Heart right ventricle (tissue), 16 donors: Measurements from ENCODE around the gene CAVIN1. TPM values are rescaled to one million over a fixed set of nuclear protein-coding genes. Genes with fewer than 3 reads are reported as not detected.
"Not testable (repeated sequence)": the region's sequence is repeated elsewhere in the genome, so short reads cannot be mapped to it uniquely, and the experiment has no call there.

Experiments used
- ATAC-seq, 8 donors: fragments of 200-7000 bp; cut with Tn5 transposase; one replicate each; pipeline ENCODE4 v1.9.1; 2020; ENCODE audit warnings: mild to moderate bottlenecking in 8 of 8, moderate library complexity in 8 of 8, moderate number of reproducible peaks in 1 of 8
- DNase-seq, 2 donors: peaks; one replicate each; pipeline ENCODE4 v3.0.0-alpha.2; 2020
- H3K27ac ChIP-seq, 10 donors: fragments of 200-600 bp; sonication (generic) in 2 of 10; one replicate each; pipeline versions ENCODE4 v1.5.0 to v1.8.0; 2020 to 2022; ENCODE audit warnings: mild to moderate bottlenecking in 3 of 10
- H3K27me3 ChIP-seq, 7 donors: fragments of 200-600 bp; one replicate each; pipeline ENCODE4 v1.8.0; 2021 to 2022; ENCODE audit warnings: mild to moderate bottlenecking in 2 of 7
- H3K36me3 ChIP-seq, 9 donors: fragments of 200-600 bp; sonication (generic) in 1 of 9; one replicate each; pipeline versions ENCODE4 v1.5.0 to v1.8.0; 2020 to 2022; ENCODE audit warnings: mild to moderate bottlenecking in 2 of 9
- H3K4me1 ChIP-seq, 9 donors: fragments of 200-600 bp; sonication (generic) in 1 of 9; one replicate each; pipeline versions ENCODE4 v1.5.0 to v1.8.0; 2020 to 2022; ENCODE audit warnings: mild to moderate bottlenecking in 4 of 9
- H3K4me3 ChIP-seq, 10 donors: fragments of 200-600 bp; sonication (generic) in 2 of 10; one replicate each; pipeline versions ENCODE4 v1.5.0 to v1.8.0; 2020 to 2022; ENCODE audit warnings: mild to moderate bottlenecking in 7 of 10, moderate library complexity in 2 of 10
- H3K9me3 ChIP-seq, 11 donors: fragments of 200-600 bp in 10 of 11; sonication (generic) in 2 of 11; one replicate each; pipeline versions ENCODE4 v1.5.0 to v1.8.0; 2013 to 2022; ENCODE audit warnings: mild to moderate bottlenecking in 2 of 11, control low read depth in 1 of 11, moderate library complexity in 1 of 11
- WGBS, 2 donors: extraction: QIAGEN DNeasy Blood & Tissue Kit; methylation state at CpG; one replicate each; pipeline ENCODE4 v1.1.7; 2013; ENCODE audit warnings: inconsistent platforms in 1 of 2; 5-methylcytosine and 5-hydroxymethylcytosine counted together
- intact Hi-C, 10 donors: fragments of 100-400 bp; cut with DNase I; formaldehyde crosslinking; loops; one replicate each; pipeline versions ENCODE4 v1.11.1 to v1.14.2; 2022
- polyA plus RNA-seq, 2 donors: library from polyadenylated mRNA; stranded (reverse); fragments of 200-250 nt; gene quantifications; one replicate each; pipeline ENCODE4 v1.2.3, GENCODE V29; 2013
- total RNA-seq, 10 donors: library from RNA; stranded (reverse); fragmentation: NEBNext Ultra II Directional in 3 of 10; extraction: Animal tissue kit (Norgen Biotek cat#: 25700) in 3 of 10; gene quantifications; one replicate each; pipeline versions ENCODE4 v1.2.1 to v1.2.4, GENCODE V29; 2021 to 2023
- TF ChIP-seq, protein P1 (sequence below), 9 donors: fragments of 200-600 bp; sonication (generic) in 2 of 9; IDR thresholded peaks; one replicate each; pipeline versions ENCODE4 v1.5.0 to v1.8.0; 2021 to 2022; ENCODE audit warnings: antibody characterized with exemption in 9 of 9, mild to moderate bottlenecking in 5 of 9, moderate library complexity in 1 of 9
- donor health status: Arrhythmogenic right ventricular cardiomyopathy.
- donor health status: ischemic (EF 13 %, LVEDD 7.1; RV severe dilation, severe dysfunction).
- donor health status: healthy with polysubstance abuse.
- donor health status: DM: no; HTN: yes; CAD: no.
- donor health status: DM: no; HTN: no; CAD: no.
- donor health status: ischemic (EF 25% LVEDD 6.9; RV normal size, moderate dysfunction).
- donor health status: ischemic (EF 25% LVEDD 5.7; RV mildly dilated, moderate dysfunction).
- donor health status: healthy.
- donor health status: DM: yes; HTN: yes; CAD: no.
- donor health status: Ischemic cardiomyopathy.
- donor health status: ischemic (EF 35%, LVEDD 5.7; RV mildly dilated, moderate dysfunction).
- donor health status: nonischemic (EF 11% LVEDD 7.7; RV severe dilation, severe dysfunction).
- donor health status: DM: yes; HTN: yes; CAD: no.
- donor health status: PGD.
- donor health status: ischemic (EF 29% LVEDD 5.4; RV normal size, mild dysfunction).
- donor health status: nonischemic (EF 23%, LVEDD 6.1; RV moderate dilation, normal function).

Gene CAVIN1
- total and polyA plus RNA-seq, 12 donors = 131 to 300 (median 228) TPM

DNA sequence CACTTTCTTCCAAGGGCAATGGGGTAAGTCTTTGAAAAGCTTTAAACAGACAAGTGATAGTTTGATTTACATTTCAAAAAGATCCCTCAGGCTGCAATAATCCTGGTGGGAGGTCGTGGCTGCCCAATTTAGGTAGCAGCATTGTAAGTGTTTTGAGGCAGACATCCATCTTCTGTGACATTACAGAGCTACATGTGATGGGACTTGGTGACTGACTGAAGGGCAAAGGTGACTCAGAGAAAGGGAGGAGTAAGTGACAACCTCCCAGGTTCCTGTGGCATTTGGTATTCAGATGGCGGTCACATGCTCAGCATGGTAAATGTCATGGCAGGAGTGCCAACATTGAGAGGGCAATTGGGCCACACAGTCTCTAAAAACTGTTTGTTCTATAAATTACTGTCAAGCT, 61.3 kb downstream of the CAVIN1 start:
- Histone ChIP-seq H3K36me3 (peaks cover 0 to 25% (median 0%) of the 10 kb centered on the region in 9 donors), H3K4me1 (peaks cover 8 to 98% (median 88%) of the 10 kb centered on the region in 9 donors), H3K4me3 (no peak overlapping the region), H3K27me3 (no peaks in the 10 kb centered on the region), H3K27ac (peak overlapping the region in 6 of 10 donors; percentile 29 to 57 (median 42)), H3K9me3 (no peaks in the 10 kb centered on the region)
- peak in 6 of 8 donors; percentile 20 to 79 (median 40) for ATAC-seq
- intact Hi-C loops = no loop called here
- TF ChIP-seq, protein P1, sequence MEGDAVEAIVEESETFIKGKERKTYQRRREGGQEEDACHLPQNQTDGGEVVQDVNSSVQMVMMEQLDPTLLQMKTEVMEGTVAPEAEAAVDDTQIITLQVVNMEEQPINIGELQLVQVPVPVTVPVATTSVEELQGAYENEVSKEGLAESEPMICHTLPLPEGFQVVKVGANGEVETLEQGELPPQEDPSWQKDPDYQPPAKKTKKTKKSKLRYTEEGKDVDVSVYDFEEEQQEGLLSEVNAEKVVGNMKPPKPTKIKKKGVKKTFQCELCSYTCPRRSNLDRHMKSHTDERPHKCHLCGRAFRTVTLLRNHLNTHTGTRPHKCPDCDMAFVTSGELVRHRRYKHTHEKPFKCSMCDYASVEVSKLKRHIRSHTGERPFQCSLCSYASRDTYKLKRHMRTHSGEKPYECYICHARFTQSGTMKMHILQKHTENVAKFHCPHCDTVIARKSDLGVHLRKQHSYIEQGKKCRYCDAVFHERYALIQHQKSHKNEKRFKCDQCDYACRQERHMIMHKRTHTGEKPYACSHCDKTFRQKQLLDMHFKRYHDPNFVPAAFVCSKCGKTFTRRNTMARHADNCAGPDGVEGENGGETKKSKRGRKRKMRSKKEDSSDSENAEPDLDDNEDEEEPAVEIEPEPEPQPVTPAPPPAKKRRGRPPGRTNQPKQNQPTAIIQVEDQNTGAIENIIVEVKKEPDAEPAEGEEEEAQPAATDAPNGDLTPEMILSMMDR (IDR thresholded peaks at IDR 0.05) = no peak
- WGBS, 2 donors = 43 to 48% methylated on average over 2 of the region's 2 CpGs
- no peak for DNase-seq

DNA sequence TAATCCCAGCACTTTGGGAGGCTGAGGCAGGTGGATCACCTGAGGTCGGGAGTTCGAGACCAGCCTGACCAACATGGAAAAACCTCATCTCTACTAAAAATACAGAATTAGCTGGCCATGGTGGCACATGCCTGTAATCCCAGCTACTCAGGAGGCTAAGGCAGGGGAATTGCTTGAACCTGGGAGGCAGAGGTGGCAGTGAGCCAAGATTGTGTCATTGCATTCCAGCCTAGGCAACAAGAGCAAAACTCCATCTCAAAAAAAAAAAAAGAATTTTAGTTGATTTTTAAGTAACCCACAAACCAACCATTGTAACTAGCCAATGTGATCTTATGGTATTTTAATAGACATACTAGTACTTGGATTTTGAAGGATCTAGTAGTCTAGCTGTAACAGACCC, 62.7 kb downstream of the CAVIN1 start:
- DNase-seq = peak in 1 of 2 donors; percentile 27
- ATAC-seq, intact Hi-C loops, H3K4me3 ChIP-seq, H3K27ac ChIP-seq, H3K27me3 ChIP-seq, H3K9me3 ChIP-seq: not testable (repeated sequence)
- 82 to 91% methylated on average over 2 of the region's 2 CpGs for WGBS, 2 donors
- peaks cover 0 to 32% (median 0%) of the 10 kb centered on the region in 9 donors for H3K36me3 ChIP-seq
- peaks cover 8 to 98% (median 83%) of the 10 kb centered on the region in 9 donors for H3K4me1 ChIP-seq

DNA sequence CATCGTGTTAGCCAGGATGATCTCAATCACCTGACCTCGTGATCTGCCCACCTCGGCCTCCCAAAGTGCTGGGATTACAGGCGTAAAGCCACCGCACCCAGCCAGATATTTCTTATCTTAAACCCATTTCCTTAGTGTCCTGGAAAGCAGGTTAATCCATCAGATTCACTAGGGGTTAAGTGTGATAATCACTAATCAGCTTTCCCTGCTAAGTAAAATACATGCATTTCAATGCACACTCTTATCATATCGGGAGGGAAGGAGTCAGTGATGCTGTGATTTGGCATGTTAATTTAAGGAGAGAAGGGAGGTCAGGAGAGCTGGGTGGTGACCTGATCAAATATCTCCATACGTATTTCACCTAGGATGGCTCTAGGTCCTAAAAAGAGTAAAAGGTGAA, 63.9 kb downstream of the CAVIN1 start:
- WGBS, 2 donors = 71 to 79% methylated on average over 7 of the region's 7 CpGs
- intact Hi-C loops = no loop called here
- H3K4me1 ChIP-seq = peaks cover 8 to 97% (median 77%) of the 10 kb centered on the region in 9 donors

DNA sequence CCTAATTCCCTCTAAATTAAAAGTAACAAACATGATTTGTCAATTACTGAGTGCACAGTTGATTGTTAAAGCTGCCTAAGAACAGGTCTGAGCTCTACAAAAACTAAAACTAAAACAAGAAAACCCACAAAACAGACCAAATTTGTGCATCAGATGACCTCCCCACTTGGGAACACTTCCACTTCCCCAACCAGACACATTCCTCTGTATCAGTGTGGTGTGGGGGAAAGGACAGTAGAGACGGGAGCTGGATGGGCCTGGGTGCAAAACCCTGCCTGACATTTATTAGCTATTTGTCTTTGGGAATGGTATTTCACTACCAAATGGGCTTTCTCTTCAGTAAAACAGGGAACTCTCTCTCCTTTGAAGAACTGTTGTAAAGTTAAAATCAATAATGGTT, 64.6 kb downstream of the CAVIN1 start:
- Histone ChIP-seq H3K27me3 (no peaks in the 10 kb centered on the region), H3K4me1 (peaks cover 8 to 97% (median 77%) of the 10 kb centered on the region in 9 donors), H3K4me3 (no peak overlapping the region), H3K36me3 (peaks cover 0 to 32% (median 0%) of the 10 kb centered on the region in 9 donors), H3K9me3 (no peaks in the 10 kb centered on the region), H3K27ac (peak overlapping the region in 1 of 10 donors; percentile 11)
- intact Hi-C loops = no loop called here
- WGBS, 2 donors = 69 to 100% methylated on average over 1 of the region's 1 CpG
- ATAC-seq (no peak), DNase-seq (no peak)
- TF ChIP-seq, protein P1 (IDR thresholded peaks at IDR 0.05) = no peak

More for the DNA sequence above, 63.9 kb downstream of the CAVIN1 start:
- Histone ChIP-seq H3K36me3 (peaks cover 0 to 32% (median 0%) of the 10 kb centered on the region in 9 donors), H3K27me3 (no peaks in the 10 kb centered on the region), H3K9me3 (no peaks in the 10 kb centered on the region), H3K4me3 (no peak overlapping the region), H3K27ac (no peak overlapping the region)
- DNase-seq = no peak
- TF ChIP-seq, protein P1 (IDR thresholded peaks at IDR 0.05) = no peak
- no peak for ATAC-seq
